ENCODE results near the gene LOXL1.

Gene LOXL1

GRCh38 chr15:73926219-73927002 is at the start of gene LOXL1:
Gene LOXL1, plus strand, starts transcription at chr15:73926462. Its CDS starts 322 bp downstream, at chr15:73926784.
- no peak for DNase-seq (ENCODE audit: low read depth in 1 of 2, low spot score in 1 of 2)

GRCh38 chr15:73879426-73879825 is 46.8 kb upstream of the LOXL1 start:
- DNase-seq (ENCODE audit: low read depth in 1 of 2, low spot score in 1 of 2), result no peak

- no peak for DNase-seq (ENCODE audit: low read depth in 1 of 2, low spot score in 1 of 2)
These were observed 44.5 kb upstream of the LOXL1 start for GRCh38 chr15:73881579-73882320.

- no peak for DNase-seq (ENCODE audit: low read depth in 1 of 2, low spot score in 1 of 2)
These were observed 43.4 kb upstream of the LOXL1 start for GRCh38 chr15:73882761-73883419.

GRCh38 chr15:73884159-73884558 is 42.1 kb upstream of the LOXL1 start:
- no peak for DNase-seq (ENCODE audit: low read depth in 1 of 2, low spot score in 1 of 2)

GRCh38 chr15:73885954-73886700 is 40.1 kb upstream of the LOXL1 start:
- no peak for DNase-seq (ENCODE audit: low read depth in 1 of 2, low spot score in 1 of 2)

GRCh38 chr15:73886717-73887345 is 39.4 kb upstream of the LOXL1 start:
- DNase-seq (ENCODE audit: low read depth in 1 of 2, low spot score in 1 of 2), result no peak

- DNase-seq (ENCODE audit: low read depth in 1 of 2, low spot score in 1 of 2), result no peak
These were observed 38.8 kb upstream of the LOXL1 start for GRCh38 chr15:73887481-73887880.

GRCh38 chr15:73888224-73889041 is 37.8 kb upstream of the LOXL1 start:
- no peak for DNase-seq (ENCODE audit: low read depth in 1 of 2, low spot score in 1 of 2)

GRCh38 chr15:73889053-73889761 is 37.1 kb upstream of the LOXL1 start:
- DNase-seq (ENCODE audit: low read depth in 1 of 2, low spot score in 1 of 2), result no peak

- no peak for DNase-seq (ENCODE audit: low read depth in 1 of 2, low spot score in 1 of 2)
These were observed 36.5 kb upstream of the LOXL1 start for GRCh38 chr15:73889762-73890124.

- no peak for DNase-seq (ENCODE audit: low read depth in 1 of 2, low spot score in 1 of 2)
These were observed 34.6 kb upstream of the LOXL1 start for GRCh38 chr15:73891328-73892315.

- DNase-seq (ENCODE audit: low read depth in 1 of 2, low spot score in 1 of 2), result no peak
These were observed 33.6 kb upstream of the LOXL1 start for GRCh38 chr15:73892446-73893226.

- no peak for DNase-seq (ENCODE audit: low read depth in 1 of 2, low spot score in 1 of 2)
These were observed 32.0 kb upstream of the LOXL1 start for GRCh38 chr15:73894133-73894814.

- DNase-seq (ENCODE audit: low read depth in 1 of 2, low spot score in 1 of 2), result peak in 1 of 2 donors; percentile 25
These were observed 28.6 kb upstream of the LOXL1 start for GRCh38 chr15:73897441-73898261.
